LNCAP (cell line): ENCODE results near the gene LCN15.

Source experiments
- CTCF ChIP-seq: fragments of 450-650 bp; IDR thresholded peaks from 2 replicates; pipeline ENCODE4 v1.5.1; 2017; ENCODE audit warnings: mild to moderate bottlenecking

LCN15 gene

DNA sequence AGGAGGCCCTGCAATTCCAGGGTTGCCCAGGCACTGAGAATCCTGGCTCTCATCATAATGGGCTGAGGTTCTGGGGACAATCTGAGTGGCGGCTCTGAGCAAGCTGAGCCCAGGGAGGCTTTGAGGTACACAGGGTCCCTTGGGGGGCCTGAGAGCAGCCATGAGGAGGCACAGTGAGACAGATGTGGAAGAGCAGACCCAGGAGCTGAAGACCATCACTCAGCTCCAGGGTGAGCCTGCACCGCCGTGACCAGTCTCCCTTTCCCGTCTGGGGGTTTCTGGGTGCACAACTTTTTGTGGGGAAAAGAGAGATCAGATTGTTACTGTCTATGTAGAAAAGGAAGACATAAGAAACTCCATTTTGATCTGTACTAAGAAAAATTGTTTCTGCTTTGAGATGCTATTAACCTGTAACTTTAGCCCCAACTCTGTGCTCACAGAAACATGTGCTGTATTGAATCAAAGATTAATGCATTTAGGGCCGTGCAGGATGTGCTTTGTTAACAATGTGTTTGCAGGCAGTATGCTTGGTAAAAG is 32.0 kb upstream of the LCN15 start, which contains the start of gene CCDC183:
Gene CCDC183, plus strand, starts transcription at position 101 of the 537 bp plus-strand sequence. Its CDS starts 60 bp downstream, at position 161.
- no peak for TF ChIP-seq CTCF

- no peak for TF ChIP-seq CTCF
Measured at GRCh38 chr9:136795000-136795348, 30.7 kb upstream of the LCN15 start.

DNA sequence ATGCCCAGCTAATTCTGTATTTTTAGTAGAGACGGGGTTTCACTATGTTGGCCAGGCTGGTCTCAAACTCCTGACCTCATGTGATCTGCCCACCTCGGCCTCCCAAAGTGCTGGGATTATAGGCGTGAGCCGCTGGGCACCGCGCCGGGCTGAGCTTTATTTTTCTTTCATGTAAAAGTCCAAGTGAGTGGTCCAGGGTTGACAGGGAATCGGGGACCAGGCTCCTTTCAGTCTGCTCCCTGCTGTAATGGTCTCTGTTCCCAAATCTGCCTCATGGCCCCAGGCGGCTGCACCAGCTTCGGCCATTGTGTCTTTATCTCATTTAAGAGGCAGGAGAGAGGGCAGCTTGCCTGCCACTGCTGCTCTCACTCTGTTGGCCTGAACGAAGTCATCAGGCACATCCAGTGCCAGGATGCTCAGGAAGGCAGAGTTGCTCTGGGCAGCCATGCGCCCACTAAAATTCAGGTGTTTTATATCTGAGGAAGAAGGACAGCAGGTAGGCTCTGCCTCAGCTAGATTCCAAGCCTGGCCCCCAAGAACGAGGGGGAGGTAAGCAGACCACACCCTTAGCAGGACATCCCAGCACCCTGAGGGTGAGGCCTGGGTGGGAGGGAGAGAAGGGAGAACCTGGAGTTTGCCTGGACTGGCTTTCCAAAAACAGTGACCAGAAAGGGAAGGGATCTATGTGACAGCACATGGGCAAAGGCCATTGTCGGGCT is 30.1 kb upstream of the LCN15 start:
- TF ChIP-seq CTCF = no peak

GRCh38 chr9:136793086-136793946 is 29.0 kb upstream of the LCN15 start:
- no peak for TF ChIP-seq CTCF

DNA sequence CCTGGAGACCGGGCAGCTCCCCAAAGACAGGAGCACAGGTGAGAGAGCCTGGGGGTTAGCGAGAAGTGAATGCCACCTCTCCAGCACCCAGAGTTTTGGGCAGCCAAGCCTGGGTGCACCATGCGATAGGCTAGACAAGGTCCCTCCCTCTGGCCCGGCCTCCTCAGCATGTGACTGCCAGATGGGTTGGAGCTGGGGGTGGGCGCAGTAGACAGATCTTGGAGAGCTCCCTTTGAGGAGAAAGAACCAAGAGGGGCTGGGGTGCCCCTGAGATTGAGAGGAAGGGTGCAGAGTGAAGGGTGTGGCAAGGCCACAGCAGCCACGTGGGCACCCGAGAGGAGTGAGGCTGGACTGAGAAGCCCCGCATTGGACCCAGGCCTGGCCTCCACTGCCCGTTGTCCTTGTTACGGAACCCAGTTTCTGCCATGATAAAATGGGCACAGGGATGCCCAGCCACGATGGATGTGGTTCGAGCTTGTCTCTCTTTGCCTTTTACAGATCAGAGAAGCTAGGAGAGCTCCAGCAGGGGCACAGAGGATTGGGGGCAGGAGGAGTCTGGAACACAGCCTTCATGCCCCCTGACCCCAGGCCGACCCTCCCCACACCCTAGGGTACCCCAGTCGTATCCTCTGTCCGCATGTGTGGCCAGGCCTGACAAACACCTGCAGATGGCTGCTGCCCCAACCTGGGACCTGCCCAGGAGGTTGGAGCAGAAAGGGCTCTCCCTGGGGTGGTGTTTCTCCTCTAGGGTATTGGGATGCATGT is 28.2 kb upstream of the LCN15 start:
- no peak for TF ChIP-seq CTCF

GRCh38 chr9:136791516-136792276 is 27.4 kb upstream of the LCN15 start:
- peak; percentile 100 for TF ChIP-seq CTCF
